ENCODE results near the gene CKMT2. TPM values are rescaled to one million over a fixed set of nuclear protein-coding genes. Genes with fewer than 3 reads are reported as not detected.

Gene CKMT2
- total RNA-seq, 2 donors from 2014 or later, result 2.1 to 2.3 TPM

GRCh38 chr5:81314581-81314980, 81.5 kb downstream of the CKMT2 start:
- Mint-ChIP-seq H3K9me3 (no peaks in the 10 kb centered on the region), H3K27me3 (ENCODE audit: insufficient read depth) (no peaks in the 10 kb centered on the region), H3K4me1 (peaks cover 3% of the 10 kb centered on the region), H3K27ac (no peak overlapping the region), H3K36me3 (ENCODE audit: low read depth) (peaks cover 18% of the 10 kb centered on the region), H3K4me3 (no peak overlapping the region)
- no peak overlapping the region for H3K27ac ChIP-seq (ENCODE audit: low read depth, low read length)
- no peaks in the 10 kb centered on the region for H3K4me1 ChIP-seq (ENCODE audit: control insufficient read depth, insufficient read depth, low read length)
- no peak overlapping the region for H3K9ac ChIP-seq (ENCODE audit: extremely low read depth, low read length, poor library complexity, severe bottlenecking)
- H3K9me3 ChIP-seq (ENCODE audit: control insufficient read depth, low read length), result no peaks in the 10 kb centered on the region
- no peak for DNase-seq
- H3K27me3 ChIP-seq (ENCODE audit: control insufficient read depth, insufficient read depth, low read length, poor library complexity, severe bottlenecking), result no peaks in the 10 kb centered on the region
- no peak for TF ChIP-seq CTCF (conservative IDR thresholded peaks at IDR 0.05)
- 91 to 96% methylated on average over 3 of the region's 3 CpGs for WGBS, 2 experiments (ENCODE audit: insufficient coverage in 1 of 2, insufficient read length in 1 of 2)
- no peak overlapping the region for H3K4me3 ChIP-seq (ENCODE audit: low read length)
- H3K36me3 ChIP-seq (ENCODE audit: control insufficient read depth, insufficient read depth, low read length), result peaks cover 41% of the 10 kb centered on the region

GRCh38 chr5:81315336-81315735, 82.2 kb downstream of the CKMT2 start:
- peaks cover 34% of the 10 kb centered on the region for H3K36me3 ChIP-seq (ENCODE audit: control insufficient read depth, insufficient read depth, low read length)
- 78 to 88% methylated on average over 1 of the region's 1 CpG for WGBS, 2 experiments (ENCODE audit: insufficient coverage in 1 of 2, insufficient read length in 1 of 2)
- no peak for TF ChIP-seq CTCF (conservative IDR thresholded peaks at IDR 0.05)
- no peaks in the 10 kb centered on the region for H3K9me3 ChIP-seq (ENCODE audit: control insufficient read depth, low read length)
- no peaks in the 10 kb centered on the region for H3K4me1 ChIP-seq (ENCODE audit: control insufficient read depth, insufficient read depth, low read length)
- H3K27ac ChIP-seq (ENCODE audit: low read depth, low read length), result no peak overlapping the region
- H3K27me3 ChIP-seq (ENCODE audit: control insufficient read depth, insufficient read depth, low read length, poor library complexity, severe bottlenecking), result no peaks in the 10 kb centered on the region
- Mint-ChIP-seq H3K36me3 (ENCODE audit: low read depth) (peaks cover 15% of the 10 kb centered on the region), H3K27me3 (ENCODE audit: insufficient read depth) (no peaks in the 10 kb centered on the region), H3K4me3 (no peak overlapping the region), H3K9me3 (no peaks in the 10 kb centered on the region), H3K27ac (no peak overlapping the region), H3K4me1 (peaks cover 3% of the 10 kb centered on the region)
- H3K4me3 ChIP-seq (ENCODE audit: low read length), result no peak overlapping the region
- H3K9ac ChIP-seq (ENCODE audit: extremely low read depth, low read length, poor library complexity, severe bottlenecking), result no peak overlapping the region
- no peak for DNase-seq

- Histone ChIP-seq H3K27ac (ENCODE audit: low read depth, low read length) (no peak overlapping the region), H3K27me3 (ENCODE audit: control insufficient read depth, insufficient read depth, low read length, poor library complexity, severe bottlenecking) (no peaks in the 10 kb centered on the region), H3K4me1 (ENCODE audit: control insufficient read depth, insufficient read depth, low read length) (no peaks in the 10 kb centered on the region), H3K9me3 (ENCODE audit: control insufficient read depth, low read length) (no peaks in the 10 kb centered on the region), H3K36me3 (ENCODE audit: control insufficient read depth, insufficient read depth, low read length) (peaks cover 29% of the 10 kb centered on the region), H3K4me3 (ENCODE audit: low read length) (no peak overlapping the region), H3K9ac (ENCODE audit: extremely low read depth, low read length, poor library complexity, severe bottlenecking) (no peak overlapping the region)
- Mint-ChIP-seq H3K27ac (no peak overlapping the region), H3K4me1 (peaks cover 3% of the 10 kb centered on the region), H3K4me3 (no peak overlapping the region), H3K9me3 (no peaks in the 10 kb centered on the region), H3K36me3 (ENCODE audit: low read depth) (peaks cover 15% of the 10 kb centered on the region), H3K27me3 (ENCODE audit: insufficient read depth) (no peaks in the 10 kb centered on the region)
- WGBS, 2 experiments (ENCODE audit: insufficient coverage in 1 of 2, insufficient read length in 1 of 2), result 97% methylated on average over 3 of the region's 4 CpGs; no CpG with 5 or more reads in 1 of the 2 experiments
- no peak for TF ChIP-seq CTCF (conservative IDR thresholded peaks at IDR 0.05)
- DNase-seq, result no peak
Measured at GRCh38 chr5:81315830-81316229, 82.7 kb downstream of the CKMT2 start.

Other genes starting within 250 kb of the CKMT2 start
- 10 to 100 TPM; 40.1 to 40.8 TPM for gene ZCCHC9, start 68.3 kb downstream of the CKMT2 start, total RNA-seq
- under 1 TPM in 1 of 2 donors, not detected in 1; 0.42 TPM for gene ACOT12, start 160.8 kb downstream of the CKMT2 start, total RNA-seq

Data from endodermal cell (in vitro differentiated cells).